HG03159 (cell line): Measurements from ENCODE around the gene TRMT112.

ENCODE experiments used
- ATAC-seq: cut with Tn5 transposase; IDR thresholded peaks from one replicate; pipeline ENCODE4 v1.9.1; 2021; ENCODE audit warnings: mild to moderate bottlenecking, moderate library complexity; ENCODE audit not compliant: unreplicated experiment

TRMT112 gene

GRCh38 chr11:64294774-64295173 lies 22.6 kb downstream of the TRMT112 start:
- no peak for ATAC-seq

GRCh38 chr11:64292460-64293254 lies 24.7 kb downstream of the TRMT112 start:
- no peak for ATAC-seq

GRCh38 chr11:64291752-64292459 lies 25.5 kb downstream of the TRMT112 start:
- no peak for ATAC-seq

- ATAC-seq = no peak
Measured at GRCh38 chr11:64291262-64291751, 26.1 kb downstream of the TRMT112 start, which contains the start of gene KCNK4. Gene KCNK4, plus strand, starts transcription at chr11:64291302. Its CDS starts 1,717 bp downstream, at chr11:64293019.

- no peak for ATAC-seq
Measured at GRCh38 chr11:64290352-64291261, 26.8 kb downstream of the TRMT112 start.

GRCh38 chr11:64289002-64289564 lies 28.3 kb downstream of the TRMT112 start:
- ATAC-seq = no peak

GRCh38 chr11:64288353-64288750 lies 29.0 kb downstream of the TRMT112 start:
- no peak for ATAC-seq

GRCh38 chr11:64287676-64288352 lies 29.5 kb downstream of the TRMT112 start:
- ATAC-seq = no peak

- no peak for ATAC-seq
Measured at GRCh38 chr11:64286801-64287159, 30.6 kb downstream of the TRMT112 start.

GRCh38 chr11:64285885-64286800 lies 31.2 kb downstream of the TRMT112 start:
- no peak for ATAC-seq

- peak; percentile 59 for ATAC-seq
Measured at GRCh38 chr11:64284962-64285884, 32.1 kb downstream of the TRMT112 start, which contains the start of gene GPR137. Gene GPR137, plus strand, starts transcription at chr11:64285848. Its CDS starts 677 bp downstream, at chr11:64286525.

- peak; percentile 74 for ATAC-seq
Measured at GRCh38 chr11:64284048-64284961, 33.1 kb downstream of the TRMT112 start, which contains the start of gene BAD. Gene BAD, minus strand, starts transcription at chr11:64284665. Its CDS starts 297 bp downstream, at chr11:64284368.

- no peak for ATAC-seq
Measured at GRCh38 chr11:64283092-64283491, 34.3 kb downstream of the TRMT112 start.

- no peak for ATAC-seq
Measured at GRCh38 chr11:64281957-64282770, 35.2 kb downstream of the TRMT112 start.

- no peak for ATAC-seq
Measured at GRCh38 chr11:64278576-64279190, 38.7 kb downstream of the TRMT112 start.
